GM04503 (cell line): ENCODE measurements around the gene CERS4.
"Not testable (repeated sequence)": the region's sequence is repeated elsewhere in the genome, so short reads cannot be mapped to it uniquely, and the experiment has no call there.

Source experiments
- DNase-seq: peaks from one replicate; pipeline ENCODE4 v3.0.0-alpha.2; 2012; ENCODE audit warnings: low read depth

The CERS4 gene

GRCh38 chr19:8209462-8210378 is 550 bp downstream of the CERS4 start:
- DNase-seq: no peak

GRCh38 chr19:8210421-8211101 is 1.4 kb downstream of the CERS4 start:
- DNase-seq: no peak

GRCh38 chr19:8212212-8212611 is 3.0 kb downstream of the CERS4 start:
- DNase-seq: no peak

- DNase-seq: no peak
Measured at GRCh38 chr19:8212916-8213315, 3.7 kb downstream of the CERS4 start.

GRCh38 chr19:8213827-8214672 is 4.9 kb downstream of the CERS4 start:
- no peak for DNase-seq

- DNase-seq: no peak
Measured at GRCh38 chr19:8214802-8215201, 5.6 kb downstream of the CERS4 start.

GRCh38 chr19:8215783-8216182 is 6.6 kb downstream of the CERS4 start:
- DNase-seq: no peak

GRCh38 chr19:8216357-8216756 is 7.2 kb downstream of the CERS4 start:
- DNase-seq: no peak

GRCh38 chr19:8218127-8218526 is 9.0 kb downstream of the CERS4 start:
- DNase-seq: not testable (repeated sequence)

GRCh38 chr19:8220481-8220880 is 11.3 kb downstream of the CERS4 start:
- no peak for DNase-seq

- DNase-seq: no peak
Measured at GRCh38 chr19:8221161-8221560, 12.0 kb downstream of the CERS4 start.

- DNase-seq: not testable (repeated sequence)
Measured at GRCh38 chr19:8223442-8223841, 14.3 kb downstream of the CERS4 start.

GRCh38 chr19:8224394-8225145 is 15.4 kb downstream of the CERS4 start:
- no peak for DNase-seq

GRCh38 chr19:8231073-8231604 is 22.0 kb downstream of the CERS4 start:
- no peak for DNase-seq

GRCh38 chr19:8233370-8233769 is 24.2 kb downstream of the CERS4 start:
- no peak for DNase-seq

GRCh38 chr19:8237026-8237425 is 27.9 kb downstream of the CERS4 start:
- no peak for DNase-seq

- DNase-seq: no peak
Measured at GRCh38 chr19:8238251-8238650, 29.1 kb downstream of the CERS4 start.

- no peak for DNase-seq
Measured at GRCh38 chr19:8239528-8240273, 30.5 kb downstream of the CERS4 start.

- peak; percentile 22 for DNase-seq
Measured at GRCh38 chr19:8240274-8241229, 31.4 kb downstream of the CERS4 start.
